Type B pancreatic cell (in vitro differentiated cells): Measurements from ENCODE around the gene ZNF423. TPM values are rescaled to one million over a fixed set of nuclear protein-coding genes. Genes with fewer than 3 reads are reported as not detected.

ENCODE experiments used
- DNase-seq: peaks from one replicate; pipeline ENCODE4 v3.0.0; 2021; ENCODE audit warnings: mixed read lengths; ENCODE audit not compliant: unreplicated experiment; ENCODE audit errors: extremely low spot score
- H3K27ac Mint-ChIP-seq: 2 replicates; pipeline ENCODE4 v1.8.0; 2021; ENCODE audit warnings: mild to moderate bottlenecking, mixed read lengths
- H3K27me3 Mint-ChIP-seq: 2 replicates; pipeline ENCODE4 v1.8.0; 2021; ENCODE audit warnings: mixed read lengths
- H3K36me3 Mint-ChIP-seq: 2 replicates; pipeline ENCODE4 v1.8.0; 2021; ENCODE audit warnings: mixed read lengths
- H3K4me1 Mint-ChIP-seq: one replicate; pipeline ENCODE4 v1.8.0; 2021; ENCODE audit warnings: mixed read lengths; ENCODE audit not compliant: unreplicated experiment
- H3K4me3 Mint-ChIP-seq: 2 replicates; pipeline ENCODE4 v1.8.0; 2021; ENCODE audit warnings: mild to moderate bottlenecking, mixed read lengths
- H3K9me3 Mint-ChIP-seq: 2 replicates; pipeline ENCODE4 v1.8.0; 2021; ENCODE audit warnings: mixed read lengths
- total RNA-seq: library from RNA; stranded (reverse); gene quantifications from 2 replicates; pipeline ENCODE4 v1.2.1, GENCODE V29; 2021; ENCODE audit warnings: low replicate concordance
- TF ChIP-seq, protein P1 (sequence below): fragments of 200-600 bp; sonication (generic); conservative IDR thresholded peaks from 2 replicates; pipeline ENCODE4 v1.5.0; 2021; ENCODE audit warnings: antibody characterized with exemption, mild to moderate bottlenecking

The ZNF423 gene
- total RNA-seq, 1 donor from 2014 or later, result 72.6 TPM

GRCh38 chr16:49712542-49712941 lies 143.4 kb downstream of the ZNF423 start:
- H3K4me3 Mint-ChIP-seq, result no peak overlapping the region
- no peak overlapping the region for H3K27ac Mint-ChIP-seq
- TF ChIP-seq, protein P1, sequence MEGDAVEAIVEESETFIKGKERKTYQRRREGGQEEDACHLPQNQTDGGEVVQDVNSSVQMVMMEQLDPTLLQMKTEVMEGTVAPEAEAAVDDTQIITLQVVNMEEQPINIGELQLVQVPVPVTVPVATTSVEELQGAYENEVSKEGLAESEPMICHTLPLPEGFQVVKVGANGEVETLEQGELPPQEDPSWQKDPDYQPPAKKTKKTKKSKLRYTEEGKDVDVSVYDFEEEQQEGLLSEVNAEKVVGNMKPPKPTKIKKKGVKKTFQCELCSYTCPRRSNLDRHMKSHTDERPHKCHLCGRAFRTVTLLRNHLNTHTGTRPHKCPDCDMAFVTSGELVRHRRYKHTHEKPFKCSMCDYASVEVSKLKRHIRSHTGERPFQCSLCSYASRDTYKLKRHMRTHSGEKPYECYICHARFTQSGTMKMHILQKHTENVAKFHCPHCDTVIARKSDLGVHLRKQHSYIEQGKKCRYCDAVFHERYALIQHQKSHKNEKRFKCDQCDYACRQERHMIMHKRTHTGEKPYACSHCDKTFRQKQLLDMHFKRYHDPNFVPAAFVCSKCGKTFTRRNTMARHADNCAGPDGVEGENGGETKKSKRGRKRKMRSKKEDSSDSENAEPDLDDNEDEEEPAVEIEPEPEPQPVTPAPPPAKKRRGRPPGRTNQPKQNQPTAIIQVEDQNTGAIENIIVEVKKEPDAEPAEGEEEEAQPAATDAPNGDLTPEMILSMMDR, result no peak
- H3K4me1 Mint-ChIP-seq, result peaks cover 37% of the 10 kb centered on the region
- H3K9me3 Mint-ChIP-seq, result no peaks in the 10 kb centered on the region
- DNase-seq, result no peak
- H3K36me3 Mint-ChIP-seq, result peaks cover 2% of the 10 kb centered on the region
- no peaks in the 10 kb centered on the region for H3K27me3 Mint-ChIP-seq

- H3K27ac Mint-ChIP-seq, result no peak overlapping the region
Observed at GRCh38 chr16:49712106-49712505, 143.8 kb downstream of the ZNF423 start.

GRCh38 chr16:49709057-49709456 lies 146.9 kb downstream of the ZNF423 start:
- Mint-ChIP-seq H3K27me3 (no peaks in the 10 kb centered on the region), H3K9me3 (no peaks in the 10 kb centered on the region), H3K27ac (no peak overlapping the region), H3K4me3 (no peak overlapping the region), H3K4me1 (peaks cover 41% of the 10 kb centered on the region), H3K36me3 (no peaks in the 10 kb centered on the region)
- TF ChIP-seq, protein P1, result no peak
- DNase-seq, result no peak

More at GRCh38 chr16:49712106-49712505, 143.8 kb downstream of the ZNF423 start:
- TF ChIP-seq, protein P1, result no peak
- Mint-ChIP-seq H3K27me3 (no peaks in the 10 kb centered on the region), H3K9me3 (no peaks in the 10 kb centered on the region), H3K4me3 (no peak overlapping the region), H3K4me1 (peaks cover 34% of the 10 kb centered on the region), H3K36me3 (no peaks in the 10 kb centered on the region)
- no peak for DNase-seq

GRCh38 chr16:49708491-49708890 lies 147.4 kb downstream of the ZNF423 start:
- H3K4me1 Mint-ChIP-seq, result peaks cover 36% of the 10 kb centered on the region
- no peak overlapping the region for H3K27ac Mint-ChIP-seq
- no peaks in the 10 kb centered on the region for H3K9me3 Mint-ChIP-seq
- H3K36me3 Mint-ChIP-seq, result no peaks in the 10 kb centered on the region
- H3K27me3 Mint-ChIP-seq, result no peaks in the 10 kb centered on the region
- TF ChIP-seq, protein P1, result no peak
- H3K4me3 Mint-ChIP-seq, result no peak overlapping the region
- no peak for DNase-seq

- Mint-ChIP-seq H3K9me3 (no peaks in the 10 kb centered on the region), H3K27me3 (no peaks in the 10 kb centered on the region), H3K27ac (peak overlapping the region; percentile 18), H3K36me3 (no peaks in the 10 kb centered on the region), H3K4me3 (no peak overlapping the region), H3K4me1 (peaks cover 33% of the 10 kb centered on the region)
- DNase-seq, result no peak
- TF ChIP-seq, protein P1, result no peak
Observed at GRCh38 chr16:49706620-49707355, 149.1 kb downstream of the ZNF423 start.
